BE2C (cell line): Measurements from ENCODE around the gene CD93.

Experiments used
- DNase-seq: peaks from one replicate; pipeline ENCODE4 v3.0.0-alpha.2; 2020
- H3K27me3 ChIP-seq: fragments of 250-450 bp; sonication (Bioruptor Pico); 2 replicates; pipeline ENCODE4 v1.5.1; 2020; ENCODE audit warnings: mild to moderate bottlenecking
- H3K36me3 ChIP-seq: fragments of 250-450 bp; sonication (Bioruptor Pico); 2 replicates; pipeline ENCODE4 v1.5.1; 2020; ENCODE audit warnings: mild to moderate bottlenecking
- H3K4me1 ChIP-seq: fragments of 250-450 bp; sonication (Bioruptor Pico); 2 replicates; pipeline ENCODE4 v1.5.1; 2020
- H3K4me3 ChIP-seq: 2 replicates; pipeline ENCODE4 v1.5.1; 2011; ENCODE audit warnings: low read depth, low read length
- H3K9me3 ChIP-seq: fragments of 250-450 bp; sonication (Bioruptor Pico); 2 replicates; pipeline ENCODE4 v1.5.1; 2020
- CTCF ChIP-seq: IDR thresholded peaks from 2 replicates; pipeline ENCODE4 v1.5.1; 2012; ENCODE audit warnings: mild to moderate bottlenecking, low read depth, low read length

The CD93 gene

GRCh38 chr20:23063168-23063567 lies 23.0 kb downstream of the CD93 start:
- Histone ChIP-seq H3K36me3 (no peaks in the 10 kb centered on the region), H3K27me3 (no peaks in the 10 kb centered on the region), H3K4me3 (no peak overlapping the region), H3K9me3 (no peaks in the 10 kb centered on the region), H3K4me1 (no peaks in the 10 kb centered on the region)
- no peak for TF ChIP-seq CTCF
- DNase-seq: no peak

GRCh38 chr20:23062632-23063031 lies 23.5 kb downstream of the CD93 start:
- H3K4me1 ChIP-seq: no peaks in the 10 kb centered on the region
- H3K4me3 ChIP-seq: no peak overlapping the region
- H3K36me3 ChIP-seq: no peaks in the 10 kb centered on the region
- TF ChIP-seq CTCF: no peak
- no peaks in the 10 kb centered on the region for H3K27me3 ChIP-seq
- DNase-seq: no peak
- no peaks in the 10 kb centered on the region for H3K9me3 ChIP-seq

- no peaks in the 10 kb centered on the region for H3K27me3 ChIP-seq
- H3K9me3 ChIP-seq: no peaks in the 10 kb centered on the region
- no peak for DNase-seq
- no peak for TF ChIP-seq CTCF
- H3K36me3 ChIP-seq: no peaks in the 10 kb centered on the region
- no peak overlapping the region for H3K4me3 ChIP-seq
- H3K4me1 ChIP-seq: no peaks in the 10 kb centered on the region
These were observed 24.2 kb downstream of the CD93 start for GRCh38 chr20:23061734-23062561.

GRCh38 chr20:23061262-23061661 lies 24.9 kb downstream of the CD93 start:
- H3K4me3 ChIP-seq: no peak overlapping the region
- no peak for TF ChIP-seq CTCF
- DNase-seq: no peak
- H3K27me3 ChIP-seq: no peaks in the 10 kb centered on the region
- H3K36me3 ChIP-seq: no peaks in the 10 kb centered on the region
- no peaks in the 10 kb centered on the region for H3K9me3 ChIP-seq
- no peaks in the 10 kb centered on the region for H3K4me1 ChIP-seq

GRCh38 chr20:23060629-23061028 lies 25.5 kb downstream of the CD93 start:
- no peaks in the 10 kb centered on the region for H3K36me3 ChIP-seq
- H3K27me3 ChIP-seq: no peaks in the 10 kb centered on the region
- DNase-seq: no peak
- no peak overlapping the region for H3K4me3 ChIP-seq
- no peak for TF ChIP-seq CTCF
- H3K4me1 ChIP-seq: no peaks in the 10 kb centered on the region
- H3K9me3 ChIP-seq: no peaks in the 10 kb centered on the region

GRCh38 chr20:23059846-23060245 lies 26.3 kb downstream of the CD93 start:
- H3K9me3 ChIP-seq: no peaks in the 10 kb centered on the region
- TF ChIP-seq CTCF: no peak
- no peaks in the 10 kb centered on the region for H3K27me3 ChIP-seq
- H3K4me1 ChIP-seq: no peaks in the 10 kb centered on the region
- H3K36me3 ChIP-seq: no peaks in the 10 kb centered on the region
- no peak overlapping the region for H3K4me3 ChIP-seq
- DNase-seq: no peak
